Upper lobe of left lung (tissue), 6 donors: ENCODE data around the gene SACM1L. TPM values are rescaled to one million over a fixed set of nuclear protein-coding genes. Genes with fewer than 3 reads are reported as not detected.
"Not testable (repeated sequence)": the region's sequence is repeated elsewhere in the genome, so short reads cannot be mapped to it uniquely, and the experiment has no call there.

Source experiments
- ATAC-seq, 2 donors: fragments of 200-7000 bp; cut with Tn5 transposase; one replicate each; pipeline ENCODE4 v1.9.1; 2022; ENCODE audit warnings: mild to moderate bottlenecking in 2 of 2, moderate library complexity in 2 of 2; ENCODE audit not compliant: low FRiP score in 2 of 2
- DNase-seq, 2 donors: peaks; one replicate each; pipeline ENCODE4 v3.0.0-alpha.2; 2019 to 2020
- H3K27ac ChIP-seq, 4 donors: fragments of 200-600 bp; sonication (generic); one replicate each; pipeline ENCODE4 v1.5.1; 2016 to 2019
- H3K27me3 ChIP-seq, 4 donors: fragments of 200-600 bp; sonication (generic); one replicate each; pipeline ENCODE4 v1.5.1; 2017 to 2019
- H3K36me3 ChIP-seq, 4 donors: fragments of 200-600 bp; sonication (generic); one replicate each; pipeline ENCODE4 v1.5.1; 2016 to 2019
- H3K4me1 ChIP-seq, 4 donors: fragments of 200-600 bp; sonication (generic); one replicate each; pipeline ENCODE4 v1.5.1; 2018 to 2019
- H3K4me3 ChIP-seq, 4 donors: fragments of 200-600 bp; sonication (generic); one replicate each; pipeline ENCODE4 v1.5.1; 2017 to 2019; ENCODE audit warnings: mild to moderate bottlenecking in 2 of 4, moderate library complexity in 1 of 4
- H3K9me3 ChIP-seq, 4 donors: fragments of 200-600 bp; sonication (generic); one replicate each; pipeline ENCODE4 v1.5.1; 2018 to 2019
- CTCF ChIP-seq, 6 experiments: fragments of 450-650 bp in 4 of 6; fragments of 200-600 bp in 2 of 6; sonication (generic) in 2 of 6; IDR thresholded peaks; one replicate each; pipeline ENCODE4 v1.5.1; 2016 to 2019; ENCODE audit warnings: antibody characterized with exemption in 6 of 6
- EP300 ChIP-seq, 4 donors: sonication (generic); formaldehyde crosslinking; IDR thresholded peaks; one replicate each; pipeline ENCODE4 v1.5.1; 2017; ENCODE audit warnings: antibody characterized with exemption in 4 of 4, control low read depth in 2 of 4
- POLR2A ChIP-seq, 4 donors: fragments of 450-650 bp; IDR thresholded peaks; one replicate each; pipeline ENCODE4 v1.5.1; 2016 to 2017; ENCODE audit warnings: antibody characterized with exemption in 4 of 4, mild to moderate bottlenecking in 2 of 4
- POLR2AphosphoS5 ChIP-seq, 2 donors: sonication (generic); formaldehyde crosslinking; IDR thresholded peaks; one replicate each; pipeline ENCODE4 v1.5.1; 2017; ENCODE audit warnings: antibody characterized with exemption in 2 of 2
- whole genome bisulfite sequencing, 2 donors: methylation state at CpG; one replicate each; pipeline ENCODE4 v1.1.5; 2017 to 2018; 5-methylcytosine and 5-hydroxymethylcytosine counted together
- total RNA-seq, 6 donors: library from RNA; depleted of rRNA in 4 of 6; stranded (reverse); fragments of >200 nt in 4 of 6; gene quantifications; one replicate each; pipeline versions ENCODE4 v1.1.0 to v1.2.1, GENCODE V29; 2016 to 2021
- donor health status: DM: no; HTN: no; CAD: no; lungs with moderate emphysema.
- donor health status: DM: no; HTN: yes; CAD: no; lungs with severe emphysema.

SACM1L gene
- total RNA-seq, 6 donors from 2014 or later: 29.9 to 102 (median 63.9) TPM

- H3K4me3 ChIP-seq: no peak overlapping the region
- no peaks in the 10 kb centered on the region for H3K9me3 ChIP-seq
- 75 to 78% methylated on average over 5 of the region's 5 CpGs for WGBS, 2 donors
- H3K27me3 ChIP-seq: no peaks in the 10 kb centered on the region
- TF ChIP-seq POLR2AphosphoS5 (IDR thresholded peaks at IDR 0.05) (no peak), EP300 (IDR thresholded peaks at IDR 0.05) (no peak), CTCF (IDR thresholded peaks at IDR 0.05) (no peak), POLR2A (IDR thresholded peaks at IDR 0.05) (no peak)
- no peak for DNase-seq
- H3K27ac ChIP-seq: no peak overlapping the region
- peaks cover 3 to 7% (median 6%) of the 10 kb centered on the region in 4 donors for H3K4me1 ChIP-seq
- H3K36me3 ChIP-seq: peaks cover 3 to 21% (median 9%) of the 10 kb centered on the region in 4 donors
- no peak for ATAC-seq
Observed at GRCh38 chr3:45682786-45683185, 6.4 kb upstream of the SACM1L start.

- Histone ChIP-seq H3K27ac (no peak overlapping the region), H3K4me3 (no peak overlapping the region), H3K36me3 (peaks cover 2 to 12% (median 3%) of the 10 kb centered on the region in 4 donors), H3K27me3 (no peaks in the 10 kb centered on the region), H3K9me3 (no peaks in the 10 kb centered on the region), H3K4me1 (peaks cover 0 to 13% (median 11%) of the 10 kb centered on the region in 4 donors)
- DNase-seq (no peak), ATAC-seq (no peak)
- WGBS, 2 donors: 77 to 78% methylated on average over 13 of the region's 13 CpGs
- TF ChIP-seq POLR2AphosphoS5 (IDR thresholded peaks at IDR 0.05): no peak
- TF ChIP-seq EP300 (IDR thresholded peaks at IDR 0.05): no peak
- no peak for TF ChIP-seq POLR2A (IDR thresholded peaks at IDR 0.05)
- no peak for TF ChIP-seq CTCF (IDR thresholded peaks at IDR 0.05)
Observed at GRCh38 chr3:45683417-45684326, 5.5 kb upstream of the SACM1L start.

GRCh38 chr3:45684327-45684892 is 4.8 kb upstream of the SACM1L start:
- H3K9me3 ChIP-seq: no peaks in the 10 kb centered on the region
- DNase-seq (no peak), ATAC-seq (no peak)
- 45 to 62% methylated on average over 12 of the region's 12 CpGs for WGBS, 2 donors
- H3K27ac ChIP-seq: no peak overlapping the region
- peaks cover 0 to 6% (median 0%) of the 10 kb centered on the region in 4 donors for H3K36me3 ChIP-seq
- H3K4me1 ChIP-seq: peaks cover 0 to 14% (median 11%) of the 10 kb centered on the region in 4 donors
- no peak overlapping the region for H3K4me3 ChIP-seq
- no peaks in the 10 kb centered on the region for H3K27me3 ChIP-seq
- TF ChIP-seq EP300 (IDR thresholded peaks at IDR 0.05) (no peak), POLR2AphosphoS5 (IDR thresholded peaks at IDR 0.05) (no peak), CTCF (IDR thresholded peaks at IDR 0.05) (no peak), POLR2A (IDR thresholded peaks at IDR 0.05) (no peak)

- H3K27ac ChIP-seq, DNase-seq, H3K9me3 ChIP-seq, H3K36me3 ChIP-seq, H3K27me3 ChIP-seq, H3K4me3 ChIP-seq, ATAC-seq: not testable (repeated sequence)
- peaks cover 6 to 21% (median 19%) of the 10 kb centered on the region in 4 donors for H3K4me1 ChIP-seq
- WGBS, 2 donors: 48 to 67% methylated on average over 4 of the region's 4 CpGs
Observed at GRCh38 chr3:45685722-45686121, 3.5 kb upstream of the SACM1L start.

- no peaks in the 10 kb centered on the region for H3K9me3 ChIP-seq
- no peak overlapping the region for H3K4me3 ChIP-seq
- TF ChIP-seq EP300 (IDR thresholded peaks at IDR 0.05) (no peak), POLR2A (IDR thresholded peaks at IDR 0.05) (no peak), POLR2AphosphoS5 (IDR thresholded peaks at IDR 0.05) (no peak)
- H3K36me3 ChIP-seq: peaks cover 0 to 3% (median 0%) of the 10 kb centered on the region in 4 donors
- no peak overlapping the region for H3K27ac ChIP-seq
- no peaks in the 10 kb centered on the region for H3K27me3 ChIP-seq
- WGBS, 2 donors: 88 to 89% methylated on average over 7 of the region's 7 CpGs
- ATAC-seq (no peak), DNase-seq (no peak)
- H3K4me1 ChIP-seq: peaks cover 17 to 32% (median 31%) of the 10 kb centered on the region in 4 donors
Observed at GRCh38 chr3:45686850-45687249, 2.3 kb upstream of the SACM1L start.
